NCI-H2196 treated with DMSO at 0.1 percent for 48 hours (cell line): ENCODE data around the gene SLC5A6.
"Not testable (repeated sequence)": the region's sequence is repeated elsewhere in the genome, so short reads cannot be mapped to it uniquely, and the experiment has no call there.

Experiments used
- DNase-seq: peaks from one replicate; lab custom pipeline; 2025; ENCODE audit not compliant: unreplicated experiment; lab: John Stamatoyannopoulos, UW

SLC5A6 gene

GRCh38 chr2:27208486-27209050 is 3.5 kb downstream of the SLC5A6 start:
- DNase-seq: no peak

- no peak for DNase-seq
These were observed 5.7 kb downstream of the SLC5A6 start for GRCh38 chr2:27206346-27206745.

GRCh38 chr2:27205206-27205605 is 6.9 kb downstream of the SLC5A6 start:
- DNase-seq: no peak

GRCh38 chr2:27204566-27204965 is 7.5 kb downstream of the SLC5A6 start:
- DNase-seq: no peak

GRCh38 chr2:27203741-27204140 is 8.3 kb downstream of the SLC5A6 start:
- DNase-seq: no peak

GRCh38 chr2:27202854-27203253 is 9.2 kb downstream of the SLC5A6 start:
- no peak for DNase-seq

- no peak for DNase-seq
These were observed 10.4 kb downstream of the SLC5A6 start for GRCh38 chr2:27201675-27202074.

GRCh38 chr2:27199241-27199640 is 12.8 kb downstream of the SLC5A6 start:
- no peak for DNase-seq

- DNase-seq: no peak
These were observed 13.4 kb downstream of the SLC5A6 start for GRCh38 chr2:27198627-27199026.

- DNase-seq: not testable (repeated sequence)
These were observed 14.0 kb downstream of the SLC5A6 start for GRCh38 chr2:27198068-27198467.

GRCh38 chr2:27195799-27196198 is 16.3 kb downstream of the SLC5A6 start:
- DNase-seq: not testable (repeated sequence)

- no peak for DNase-seq
These were observed 17.3 kb downstream of the SLC5A6 start for GRCh38 chr2:27194538-27195354.

GRCh38 chr2:27191070-27191829 is 20.8 kb downstream of the SLC5A6 start:
- DNase-seq: peak; percentile 38

GRCh38 chr2:27189989-27190388 is 22.1 kb downstream of the SLC5A6 start:
- no peak for DNase-seq

- DNase-seq: no peak
These were observed 25.3 kb downstream of the SLC5A6 start for GRCh38 chr2:27186613-27187345.

GRCh38 chr2:27185331-27186026 is 26.6 kb downstream of the SLC5A6 start:
- no peak for DNase-seq

- no peak for DNase-seq
These were observed 28.0 kb downstream of the SLC5A6 start for GRCh38 chr2:27184115-27184514.

GRCh38 chr2:27182346-27182745 is 29.7 kb downstream of the SLC5A6 start:
- no peak for DNase-seq

GRCh38 chr2:27179344-27180000 is 32.6 kb downstream of the SLC5A6 start:
- DNase-seq: no peak

- no peak for DNase-seq
These were observed 33.6 kb downstream of the SLC5A6 start for GRCh38 chr2:27178469-27178868.
